Endothelial cell of umbilical vein (primary cell): ENCODE results near the gene CIROP. TPM values are rescaled to one million over a fixed set of nuclear protein-coding genes. Genes with fewer than 3 reads are reported as not detected.

ENCODE experiments used
- BruUV-seq: library from RNA; stranded (reverse); fragments of 400-500 nt; replicated peaks from 2 replicates; lab custom pipeline; 2021; lab: Mats Ljungman, UMichigan
- CTCF ChIA-PET: fragments of 300-600, 350-600 bp; sonication (Branson Sonifier 250); formaldehyde crosslinking; loops from one replicate; lab custom pipeline; 2021; ENCODE audit warnings: antibody characterized with exemption, inconsistent platforms; lab: Charles Lee
- POLR2A ChIA-PET: fragments of 300-600, 350-600 bp; sonication (Branson Sonifier 250); formaldehyde crosslinking; loops from one replicate; lab custom pipeline; 2021; ENCODE audit warnings: antibody characterized with exemption, inconsistent platforms; lab: Charles Lee
- DNase-seq: peaks from one replicate; pipeline ENCODE4 v3.0.0-alpha.2; 2011; ENCODE audit warnings: low read depth, low spot score
- FAIRE-seq: peaks from 2 replicates; lab custom pipeline; 2011; peaks lifted over from hg19 to GRCh38; lab: Jason Lieb, UNC
- H2AFZ ChIP-seq: 2 replicates; pipeline ENCODE4 v1.6.0; 2012; ENCODE audit warnings: low read depth, low read length, control low read depth, inconsistent platforms
- H3K27ac ChIP-seq: 2 replicates; pipeline ENCODE4 v1.5.1; 2011; ENCODE audit warnings: low read depth, mild to moderate bottlenecking, control low read depth, low read length, moderate library complexity; ENCODE audit not compliant: insufficient read depth
- H3K27me3 ChIP-seq, 2 experiments: 2 replicates each; pipeline versions ENCODE4 v1.6.0 to v1.6.1; 2011; ENCODE audit warnings: low read length in 2 of 2, mixed read lengths in 1 of 2; ENCODE audit not compliant: control insufficient read depth in 2 of 2, insufficient read depth in 2 of 2
- H3K36me3 ChIP-seq, 2 experiments: 2 replicates in 1 of 2; 3 replicates in 1 of 2; pipeline ENCODE4 v1.5.1; 2011; ENCODE audit warnings: low read length in 2 of 2, mild to moderate bottlenecking in 1 of 2, moderate library complexity in 1 of 2; ENCODE audit not compliant: control insufficient read depth in 2 of 2, insufficient read depth in 2 of 2; ENCODE audit errors: extremely low read depth in 1 of 2
- H3K4me1 ChIP-seq: 3 replicates; pipeline ENCODE4 v1.5.1; 2011; ENCODE audit warnings: mild to moderate bottlenecking, low read length; ENCODE audit not compliant: control insufficient read depth, insufficient read depth; ENCODE audit errors: extremely low read depth
- H3K4me2 ChIP-seq: 2 replicates; pipeline ENCODE4 v1.6.1; 2011; ENCODE audit warnings: low read length, control low read depth, mixed read lengths; ENCODE audit not compliant: insufficient read depth
- H3K4me3 ChIP-seq, 3 experiments: fragments of 200-600 bp in 1 of 3; sonication (generic), shearing (Covaris generic) in 1 of 3; replicated peaks in 1 of 3; 2 replicates each; pipeline ENCODE4 v1.5.1; 2011 to 2016; ENCODE audit warnings: control low read depth in 3 of 3, low read length in 3 of 3, mild to moderate bottlenecking in 2 of 3, inconsistent platforms in 1 of 3, low read depth in 1 of 3, moderate library complexity in 1 of 3; ENCODE audit not compliant: insufficient read depth in 1 of 3
- H3K79me2 ChIP-seq: 2 replicates; pipeline ENCODE4 v1.6.0; 2012; ENCODE audit warnings: low read length, inconsistent platforms; ENCODE audit not compliant: control insufficient read depth, insufficient read depth
- H3K9ac ChIP-seq: replicated peaks from 2 replicates; pipeline ENCODE3; 2011; ENCODE audit warnings: low read length, control low read depth; ENCODE audit not compliant: insufficient read depth; ENCODE audit errors: extremely low read depth
- H3K9me1 ChIP-seq: replicated peaks from 3 replicates; pipeline ENCODE4 v1.6.0; 2011; ENCODE audit warnings: mild to moderate bottlenecking, low read length; ENCODE audit not compliant: control insufficient read depth, insufficient read depth; ENCODE audit errors: extremely low read depth
- H3K9me3 ChIP-seq: replicated peaks from 2 replicates; pipeline ENCODE4 v1.5.1; 2012; ENCODE audit warnings: low read length, inconsistent platforms; ENCODE audit not compliant: control insufficient read depth, insufficient read depth
- H4K20me1 ChIP-seq: replicated peaks from 2 replicates; pipeline ENCODE3; 2011; ENCODE audit warnings: mild to moderate bottlenecking, low read length; ENCODE audit not compliant: control insufficient read depth, insufficient read depth; ENCODE audit errors: extremely low read depth
- CTCF ChIP-seq, 2 donors: IDR thresholded peaks; 1 replicate in 1 of 2; 2 replicates in 1 of 2; pipeline ENCODE4 v1.5.1; 2011; ENCODE audit warnings: low read length in 2 of 2, mild to moderate bottlenecking in 2 of 2, moderate library complexity in 2 of 2, control low read depth in 1 of 2, inconsistent platforms in 1 of 2, low read depth in 1 of 2; ENCODE audit not compliant: insufficient read depth in 1 of 2; ENCODE audit errors: extremely low read depth in 1 of 2
- EZH2 ChIP-seq: IDR thresholded peaks from 2 replicates; pipeline ENCODE4 v1.6.1; 2012; ENCODE audit warnings: borderline replicate concordance, low read depth, mild to moderate bottlenecking, moderate library complexity, low read length, inconsistent platforms; ENCODE audit not compliant: severe bottlenecking
- JUN ChIP-seq: IDR thresholded peaks from 2 replicates; pipeline ENCODE4 v1.6.1; 2011; ENCODE audit warnings: borderline replicate concordance, low read depth; ENCODE audit not compliant: insufficient read length, insufficient read depth
- MAX ChIP-seq: IDR thresholded peaks from 2 replicates; pipeline ENCODE4 v1.6.1; 2011; ENCODE audit not compliant: insufficient read depth, insufficient read length
- POLR2A ChIP-seq: IDR thresholded peaks from 2 replicates; pipeline ENCODE4 v1.6.1; 2012; ENCODE audit warnings: low read depth, mild to moderate bottlenecking, control low read depth, low read length
- POLR2AphosphoS5 ChIP-seq: IDR thresholded peaks from 2 replicates; pipeline ENCODE4 v1.6.1; 2012; ENCODE audit warnings: low read depth, mild to moderate bottlenecking, control low read depth, low read length, moderate library complexity; ENCODE audit not compliant: insufficient read depth
- dilution Hi-C: fragments of 300-500 bp; cut with MboI; formaldehyde crosslinking; loops from one replicate; pipeline ENCODE4 v1.15.0; 2019; ENCODE audit warnings: low sequenced_read_pairs; ENCODE audit not compliant: extremely low pct_ligation_motif_present
- intact Hi-C: fragments of 100-400 bp; cut with micrococcal nuclease; formaldehyde crosslinking; loops from one replicate; pipeline ENCODE4 v1.10.0; 2022
- polyA plus RNA-seq, 4 experiments: library from polyadenylated mRNA; depleted of rRNA in 3 of 4; stranded (reverse) in 3 of 4; unstranded in 1 of 4; fragments of >200 nt; gene quantifications; 2 replicates each; pipeline versions ENCODE4 v1.2.1 to v1.2.3, GENCODE V29; 2011 to 2012; ENCODE audit warnings: missing spikeins in 1 of 4
- total RNA-seq: library from RNA; stranded (reverse); gene quantifications from 2 replicates; pipeline ENCODE4 v1.2.3, GENCODE V29; 2021

CIROP gene
- total and polyA plus RNA-seq, 2 donors (not counting 3 experiments of a cell fraction or from before 2014, with no cell fraction given): not detected

GRCh38 chr14:23146351-23146910 lies 41.6 kb upstream of the CIROP start:
- dilution Hi-C loops: no loop called here
- DNase-seq (no peak), FAIRE-seq (no peak)
- BruUV-seq: no TSS peak
- H3K4me1 ChIP-seq: no peaks in the 10 kb centered on the region
- POLR2A ChIA-PET: interaction anchor here (0.6 kb wide), 1 partner anchor 15 kb away, joined by 3 read pairs; no protein-coding TSS in a partner anchor
- H4K20me1 ChIP-seq: no peaks in the 10 kb centered on the region
- intact Hi-C loops: no loop called here
- H2AFZ ChIP-seq: no peak overlapping the region
- TF ChIP-seq JUN (no peak), CTCF (IDR thresholded peaks at IDR 0.05; ENCODE audit: extremely low read depth in 1 of 2, insufficient read depth in 1 of 2, low read depth in 1 of 2, low read length in 2 of 2) (no peak), EZH2 (no peak), POLR2AphosphoS5 (no peak), MAX (no peak), POLR2A (no peak)
- no peak overlapping the region for H3K4me3 ChIP-seq
- no peak overlapping the region for H3K27ac ChIP-seq
- no peaks in the 10 kb centered on the region for H3K79me2 ChIP-seq
- no peaks in the 10 kb centered on the region for H3K9me1 ChIP-seq
- H3K4me2 ChIP-seq: no peak overlapping the region
- H3K36me3 ChIP-seq: no peaks in the 10 kb centered on the region
- no peaks in the 10 kb centered on the region for H3K9me3 ChIP-seq
- CTCF ChIA-PET: no interaction called here
- no peaks in the 10 kb centered on the region for H3K27me3 ChIP-seq
- no peak overlapping the region for H3K9ac ChIP-seq
